GM10266 (cell line): ENCODE results near the gene ZNF625.

Experiments used
- DNase-seq: peaks from one replicate; pipeline ENCODE4 v3.0.0; 2012; ENCODE audit errors: extremely low spot score
- CTCF ChIP-seq: IDR thresholded peaks from 2 replicates; pipeline ENCODE4 v1.5.1; 2012; ENCODE audit warnings: mild to moderate bottlenecking, low read depth; ENCODE audit not compliant: control insufficient read depth, insufficient read depth; ENCODE audit errors: missing control alignments

Gene ZNF625

GRCh38 chr19:12137221-12137940 lies 19.2 kb downstream of the ZNF625 start:
- DNase-seq = no peak
- TF ChIP-seq CTCF = peak; percentile 53

- DNase-seq = no peak
- TF ChIP-seq CTCF = no peak
Observed at GRCh38 chr19:12133069-12133468, 23.5 kb downstream of the ZNF625 start.

- peak; percentile 5 for TF ChIP-seq CTCF
- no peak for DNase-seq
Observed at GRCh38 chr19:12126707-12127106, 29.8 kb downstream of the ZNF625 start.

GRCh38 chr19:12117201-12117970 lies 39.1 kb downstream of the ZNF625 start:
- no peak for DNase-seq
- TF ChIP-seq CTCF = no peak

GRCh38 chr19:12113121-12113520 lies 43.4 kb downstream of the ZNF625 start:
- DNase-seq = no peak
- TF ChIP-seq CTCF = no peak

GRCh38 chr19:12112701-12113100 lies 43.8 kb downstream of the ZNF625 start:
- no peak for DNase-seq
- TF ChIP-seq CTCF = no peak
